ENCODE results near the gene PXDN. TPM values are rescaled to one million over a fixed set of nuclear protein-coding genes. Genes with fewer than 3 reads are reported as not detected.

The PXDN gene
- total and polyA plus RNA-seq, 2 of the 13 experiments (the other 11 are each of a cell fraction or from before 2014, with no cell fraction given), result not detected

GRCh38 chr2:1601471-1602277 lies 142.6 kb downstream of the PXDN start (continued):
- TF ChIP-seq MXD1 (CRISPR knock-in tag; IDR thresholded peaks at IDR 0.05) (peak; percentile 35; the same call in 1 of the 2 replicates), ZFP36L1 (CRISPR knock-in tag; IDR thresholded peaks at IDR 0.05) (peak; percentile 71; the same call in 1 of the 2 replicates), HMG20A (CRISPR knock-in tag; IDR thresholded peaks at IDR 0.05; ENCODE audit: borderline replicate concordance) (peak; percentile 35; the same call in 1 of the 2 replicates), FOXK1 (CRISPR knock-in tag; IDR thresholded peaks at IDR 0.05; ENCODE audit: borderline replicate concordance, low read depth) (peak; percentile 72; the same call in 1 of the 2 replicates), SRSF4 (IDR thresholded peaks at IDR 0.05; ENCODE audit: low read depth, low read length, poor library complexity, severe bottlenecking) (no peak), XBP1 (CRISPR knock-in tag; IDR thresholded peaks at IDR 0.05) (no peak), TMF1 (CRISPR knock-in tag; IDR thresholded peaks at IDR 0.05; ENCODE audit: low read depth) (no peak), RBAK (CRISPR knock-in tag; IDR thresholded peaks at IDR 0.05) (0 out of 2 replicates have a peak, but pooled peaks have one; percentile 36), FOXP4 (CRISPR knock-in tag; IDR thresholded peaks at IDR 0.05) (0 out of 2 replicates have a peak, but pooled peaks have one; percentile 18), CEBPB (IDR thresholded peaks at IDR 0.05; ENCODE audit: borderline replicate concordance, low read depth, low read length) (peak; percentile 22; the same call in 1 of the 2 replicates), FOSL2 (CRISPR knock-in tag; IDR thresholded peaks at IDR 0.05) (no peak), LCORL (IDR thresholded peaks at IDR 0.05) (no peak), LCORL (CRISPR knock-in tag; IDR thresholded peaks at IDR 0.05) (0 out of 2 replicates have a peak, but pooled peaks have one; percentile 73), ZNF343 (CRISPR knock-in tag; IDR thresholded peaks at IDR 0.05) (peak; percentile 94), SOX6 (IDR thresholded peaks at IDR 0.05) (no peak), SOX6 (CRISPR knock-in tag; IDR thresholded peaks at IDR 0.05) (peak; percentile 23; the same call in 1 of the 2 replicates), NCOR1 (IDR thresholded peaks at IDR 0.05; ENCODE audit: borderline replicate concordance, low read length) (peak; percentile 49; the same call in 1 of the 2 replicates), MEIS2 (CRISPR knock-in tag; IDR thresholded peaks at IDR 0.05) (peak; percentile 42; the same call in 1 of the 2 replicates), IRF9 (CRISPR knock-in tag; IDR thresholded peaks at IDR 0.05; ENCODE audit: borderline replicate concordance) (no peak; the same call in 1 of the 2 replicates), TEAD3 (CRISPR knock-in tag; optimal IDR thresholded peaks at IDR 0.05; ENCODE audit: borderline replicate concordance) (peak; percentile 49), GABPB1 (CRISPR knock-in tag; IDR thresholded peaks at IDR 0.05) (peak; percentile 34), ZNF232 (CRISPR knock-in tag; IDR thresholded peaks at IDR 0.05; ENCODE audit: borderline replicate concordance) (no peak), RXRA (CRISPR knock-in tag; IDR thresholded peaks at IDR 0.05) (peak; percentile 55; the same call in 1 of the 2 replicates), ATF7 (IDR thresholded peaks at IDR 0.05) (peak; percentile 97), ATF7 (CRISPR knock-in tag; IDR thresholded peaks at IDR 0.05) (no peak), TCF12 (IDR thresholded peaks at IDR 0.05) (no peak), TCF12 (CRISPR knock-in tag; IDR thresholded peaks at IDR 0.05) (no peak), MZF1 (CRISPR knock-in tag; IDR thresholded peaks at IDR 0.05; ENCODE audit: borderline replicate concordance) (no peak), MED1 (CRISPR knock-in tag; IDR thresholded peaks at IDR 0.05) (peak; percentile 63; the same call in 1 of the 2 replicates)
